Skeletal muscle tissue (tissue), 4 donors: ENCODE data around the gene PLPP1. TPM values are rescaled to one million over a fixed set of nuclear protein-coding genes. Genes with fewer than 3 reads are reported as not detected.
A peak's percentile ranks its signal among the peaks of the same experiment; 100 is the strongest.

Experiments used
- H3K27ac ChIP-seq: one replicate; pipeline ENCODE4 v1.7.0; 2013; ENCODE audit warnings: mild to moderate bottlenecking, low read depth, low read length, inconsistent platforms
- H3K27me3 ChIP-seq, 3 donors: one replicate each; pipeline ENCODE4 v1.7.0; 2013; ENCODE audit warnings: low read length in 3 of 3; ENCODE audit not compliant: control insufficient read depth in 3 of 3, insufficient read depth in 3 of 3
- H3K36me3 ChIP-seq, 3 donors: one replicate each; pipeline ENCODE4 v1.7.0; 2013; ENCODE audit warnings: low read length in 3 of 3; ENCODE audit not compliant: control insufficient read depth in 3 of 3, insufficient read depth in 3 of 3
- H3K4me1 ChIP-seq, 3 donors: one replicate each; pipeline ENCODE4 v1.7.0; 2013; ENCODE audit warnings: low read length in 3 of 3, mild to moderate bottlenecking in 3 of 3; ENCODE audit not compliant: control insufficient read depth in 3 of 3, insufficient read depth in 3 of 3
- H3K4me3 ChIP-seq, 3 donors: one replicate each; pipeline ENCODE4 v1.7.0; 2013; ENCODE audit warnings: low read length in 3 of 3
- H3K9ac ChIP-seq, 3 donors: one replicate each; pipeline ENCODE4 v1.7.0; 2013; ENCODE audit warnings: low read length in 3 of 3, mild to moderate bottlenecking in 3 of 3, moderate library complexity in 2 of 3, low read depth in 1 of 3
- H3K9me3 ChIP-seq, 3 donors: one replicate each; pipeline ENCODE4 v1.7.0; 2013; ENCODE audit warnings: low read length in 3 of 3; ENCODE audit not compliant: control insufficient read depth in 3 of 3
- total RNA-seq: library from RNA; depleted of rRNA; stranded (reverse); fragments of >200 nt; gene quantifications from one replicate; pipeline ENCODE4 v1.2.3, GENCODE V29; 2014
- donor health status: Osteomylitis.

PLPP1 gene
- total RNA-seq, 1 donor from 2014 or later = 101 TPM

- Histone ChIP-seq H3K4me3 (no peak overlapping the region), H3K36me3 (peaks cover 4 to 8% (median 4%) of the 10 kb centered on the region in 3 donors), H3K4me1 (peaks cover 0 to 5% (median 2%) of the 10 kb centered on the region in 3 donors), H3K27me3 (no peaks in the 10 kb centered on the region), H3K9ac (no peak overlapping the region), H3K27ac (no peak overlapping the region), H3K9me3 (no peaks in the 10 kb centered on the region)
These were observed 42.3 kb downstream of the PLPP1 start for GRCh38 chr5:55492449-55492848.

- Histone ChIP-seq H3K4me3 (no peak overlapping the region), H3K27me3 (no peaks in the 10 kb centered on the region), H3K27ac (no peak overlapping the region), H3K4me1 (peaks cover 0 to 16% (median 3%) of the 10 kb centered on the region in 3 donors), H3K9me3 (no peaks in the 10 kb centered on the region), H3K36me3 (peaks cover 0 to 3% (median 0%) of the 10 kb centered on the region in 3 donors), H3K9ac (no peak overlapping the region)
These were observed 49.7 kb downstream of the PLPP1 start for GRCh38 chr5:55485073-55485472.

GRCh38 chr5:55484531-55484930 is 50.2 kb downstream of the PLPP1 start:
- Histone ChIP-seq H3K27ac (no peak overlapping the region), H3K4me1 (peaks cover 0 to 16% (median 3%) of the 10 kb centered on the region in 3 donors), H3K9me3 (no peaks in the 10 kb centered on the region), H3K4me3 (no peak overlapping the region), H3K9ac (no peak overlapping the region), H3K36me3 (peaks cover 0 to 3% (median 0%) of the 10 kb centered on the region in 3 donors), H3K27me3 (no peaks in the 10 kb centered on the region)

GRCh38 chr5:55483885-55484284 is 50.9 kb downstream of the PLPP1 start:
- Histone ChIP-seq H3K9me3 (no peaks in the 10 kb centered on the region), H3K27ac (no peak overlapping the region), H3K36me3 (peaks cover 0 to 3% (median 0%) of the 10 kb centered on the region in 3 donors), H3K4me3 (no peak overlapping the region), H3K4me1 (peaks cover 0 to 16% (median 3%) of the 10 kb centered on the region in 3 donors), H3K27me3 (no peaks in the 10 kb centered on the region), H3K9ac (no peak overlapping the region)

GRCh38 chr5:55481293-55481855 is 53.4 kb downstream of the PLPP1 start:
- Histone ChIP-seq H3K27ac (no peak overlapping the region), H3K9me3 (no peaks in the 10 kb centered on the region), H3K4me3 (no peak overlapping the region), H3K9ac (no peak overlapping the region), H3K4me1 (peaks cover 0 to 16% (median 3%) of the 10 kb centered on the region in 3 donors), H3K27me3 (no peaks in the 10 kb centered on the region), H3K36me3 (peaks cover 0 to 3% (median 0%) of the 10 kb centered on the region in 3 donors)

GRCh38 chr5:55480781-55481180 is 54.0 kb downstream of the PLPP1 start:
- Histone ChIP-seq H3K27ac (no peak overlapping the region), H3K4me1 (peaks cover 0 to 16% (median 3%) of the 10 kb centered on the region in 3 donors), H3K36me3 (peaks cover 0 to 3% (median 0%) of the 10 kb centered on the region in 3 donors), H3K9ac (no peak overlapping the region), H3K9me3 (no peaks in the 10 kb centered on the region), H3K27me3 (no peaks in the 10 kb centered on the region), H3K4me3 (no peak overlapping the region)

GRCh38 chr5:55472642-55473041 is 62.1 kb downstream of the PLPP1 start:
- peaks cover 0 to 2% (median 2%) of the 10 kb centered on the region in 3 donors for H3K36me3 ChIP-seq
- H3K27ac ChIP-seq = no peak overlapping the region
- no peaks in the 10 kb centered on the region for H3K9me3 ChIP-seq
- peaks cover 0 to 10% (median 7%) of the 10 kb centered on the region in 3 donors for H3K4me1 ChIP-seq
- no peak overlapping the region for H3K4me3 ChIP-seq
- no peaks in the 10 kb centered on the region for H3K27me3 ChIP-seq
- H3K9ac ChIP-seq = no peak overlapping the region

- Histone ChIP-seq H3K9ac (no peak overlapping the region), H3K36me3 (peaks cover 0 to 3% (median 2%) of the 10 kb centered on the region in 3 donors), H3K27me3 (no peaks in the 10 kb centered on the region), H3K27ac (no peak overlapping the region), H3K4me1 (peaks cover 0 to 10% (median 7%) of the 10 kb centered on the region in 3 donors), H3K4me3 (no peak overlapping the region), H3K9me3 (no peaks in the 10 kb centered on the region)
These were observed 63.3 kb downstream of the PLPP1 start for GRCh38 chr5:55471468-55471867.

GRCh38 chr5:55470282-55470681 is 64.5 kb downstream of the PLPP1 start:
- H3K27me3 ChIP-seq = no peaks in the 10 kb centered on the region
- H3K9ac ChIP-seq = no peak overlapping the region
- no peak overlapping the region for H3K4me3 ChIP-seq
- H3K36me3 ChIP-seq = peaks cover 0 to 10% (median 2%) of the 10 kb centered on the region in 3 donors
- peak overlapping the region; percentile 16 for H3K27ac ChIP-seq
- no peaks in the 10 kb centered on the region for H3K9me3 ChIP-seq
- H3K4me1 ChIP-seq = peaks cover 0 to 10% (median 7%) of the 10 kb centered on the region in 3 donors

GRCh38 chr5:55469839-55470238 is 64.9 kb downstream of the PLPP1 start:
- H3K27me3 ChIP-seq = no peaks in the 10 kb centered on the region
- peaks cover 0 to 10% (median 7%) of the 10 kb centered on the region in 3 donors for H3K4me1 ChIP-seq
- H3K9me3 ChIP-seq = no peaks in the 10 kb centered on the region
- no peak overlapping the region for H3K4me3 ChIP-seq
- peaks cover 0 to 10% (median 2%) of the 10 kb centered on the region in 3 donors for H3K36me3 ChIP-seq
- no peak overlapping the region for H3K9ac ChIP-seq
- peak overlapping the region; percentile 16 for H3K27ac ChIP-seq
